OCI-LY3 (cell line): Measurements from ENCODE around the gene SCN1B.
"Not testable (repeated sequence)": the region's sequence is repeated elsewhere in the genome, so short reads cannot be mapped to it uniquely, and the experiment has no call there.

Experiments used
- H2AFZ ChIP-seq: fragments of 200-600, 300-600 bp; shearing (Covaris generic); 2 replicates; pipeline ENCODE4 v1.6.0; 2014; ENCODE audit warnings: antibody characterized with exemption, low read depth, low read length
- H3K27ac ChIP-seq: fragments of 200-600, 300-600 bp; sonication (generic); 2 replicates; pipeline ENCODE4 v1.5.1; 2014; ENCODE audit warnings: mild to moderate bottlenecking, low read length, moderate library complexity, mixed read lengths
- H3K27me3 ChIP-seq: fragments of 200-600, 300-600 bp; sonication (generic); 2 replicates; pipeline ENCODE4 v1.6.1; 2014; ENCODE audit warnings: low read depth, low read length, mixed read lengths
- H3K36me3 ChIP-seq: fragments of 200-600, 300-600 bp; sonication (generic); replicated peaks from 2 replicates; pipeline ENCODE3; 2014; ENCODE audit warnings: low read depth, low read length, mixed read lengths
- H3K4me1 ChIP-seq: fragments of 300-600, 200-600 bp; sonication (generic); 2 replicates; pipeline ENCODE4 v1.6.1; 2014; ENCODE audit warnings: low read length, mixed read lengths
- H3K4me2 ChIP-seq: fragments of 200-600, 300-600 bp; sonication (generic); 2 replicates; pipeline ENCODE4 v1.6.1; 2014; ENCODE audit warnings: low read length, mixed read lengths
- H3K4me3 ChIP-seq: fragments of 300-600, 200-600 bp; sonication (generic); 2 replicates; pipeline ENCODE4 v1.5.1; 2014; ENCODE audit warnings: antibody characterized with exemption, mild to moderate bottlenecking, low read length, moderate library complexity
- H3K79me2 ChIP-seq: fragments of 300-600, 200-600 bp; shearing (Covaris generic); 2 replicates; pipeline ENCODE4 v1.6.1; 2014; ENCODE audit warnings: mild to moderate bottlenecking, low read length, mixed read lengths
- H3K9ac ChIP-seq: fragments of 300-600, 200-600 bp; shearing (Covaris generic); 2 replicates; pipeline ENCODE4 v1.6.0; 2014; ENCODE audit warnings: mild to moderate bottlenecking, low read length, moderate library complexity
- H3K9me3 ChIP-seq: fragments of 200-600, 300-600 bp; shearing (Covaris generic); 2 replicates; pipeline ENCODE4 v1.6.1; 2014; ENCODE audit warnings: low read length, mixed read lengths; ENCODE audit not compliant: insufficient read depth
- H4K20me1 ChIP-seq: fragments of 200-600, 300-600 bp; sonication (generic); 2 replicates; pipeline ENCODE4 v1.6.1; 2016; ENCODE audit warnings: low read length, mixed read lengths; ENCODE audit not compliant: insufficient read depth
- CTCF ChIP-seq: fragments of 200-600, 300-600 bp; sonication (generic); IDR thresholded peaks from 2 replicates; pipeline ENCODE4 v1.5.1; 2014; ENCODE audit warnings: antibody characterized with exemption, low read length, low read depth
- EZH2phosphoT487 ChIP-seq: fragments of 200-600 bp; shearing (Covaris generic); IDR thresholded peaks from 2 replicates; pipeline ENCODE4 v1.6.1; 2018; ENCODE audit warnings: antibody characterized with exemption, mixed run types, low read depth

The SCN1B gene

DNA sequence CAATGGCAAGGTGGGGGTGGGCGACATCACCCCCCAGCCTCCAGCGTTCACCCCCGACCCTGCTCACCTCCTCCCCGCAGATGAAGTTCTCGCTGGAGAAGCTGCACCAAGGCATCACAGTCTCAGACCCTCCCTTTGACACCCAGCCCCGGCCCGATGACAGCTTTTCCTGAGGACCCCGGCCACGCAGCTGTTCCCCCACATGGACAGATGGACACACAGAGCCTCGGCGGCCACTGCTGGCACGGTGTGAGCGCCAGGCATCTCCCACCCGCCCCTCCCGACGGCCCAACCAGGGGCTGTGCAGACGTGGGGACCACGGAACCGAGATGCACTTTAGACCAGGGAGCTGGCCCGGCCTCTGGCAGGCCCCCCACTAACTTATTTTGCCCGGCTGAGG is 4.3 kb upstream of the SCN1B start:
- Histone ChIP-seq H2AFZ (no peak overlapping the region), H3K9me3 (no peaks in the 10 kb centered on the region), H3K27ac (no peak overlapping the region), H3K79me2 (no peaks in the 10 kb centered on the region), H3K4me3 (no peak overlapping the region), H3K9ac (no peak overlapping the region), H3K4me2 (no peak overlapping the region), H4K20me1 (peaks cover 12% of the 10 kb centered on the region), H3K36me3 (peaks cover 47% of the 10 kb centered on the region), H3K27me3 (no peaks in the 10 kb centered on the region), H3K4me1 (no peaks in the 10 kb centered on the region)
- TF ChIP-seq EZH2phosphoT487 (no peak), CTCF (no peak)

DNA sequence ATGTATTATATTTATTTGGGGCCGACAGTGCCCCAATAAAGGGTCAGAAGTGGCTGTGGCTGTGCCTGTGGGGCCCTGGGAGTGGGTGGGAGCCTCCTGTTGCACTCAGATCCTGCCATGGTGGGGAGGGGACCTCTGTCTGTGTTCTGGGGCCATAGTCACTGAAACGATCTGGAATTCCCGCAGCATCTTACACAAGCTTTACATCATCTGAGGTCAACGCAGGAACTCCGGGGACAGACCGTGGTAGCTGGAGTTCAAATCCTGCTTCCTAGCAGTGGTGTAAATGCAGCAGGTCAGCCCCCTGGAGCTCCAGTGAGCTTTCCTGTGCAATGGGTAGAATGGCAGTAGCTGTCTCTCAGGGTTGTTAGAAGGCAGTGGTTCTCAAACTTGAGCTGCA is 3.9 kb upstream of the SCN1B start:
- H4K20me1 ChIP-seq = peaks cover 12% of the 10 kb centered on the region; the same call in 1 of the 2 replicates

DNA sequence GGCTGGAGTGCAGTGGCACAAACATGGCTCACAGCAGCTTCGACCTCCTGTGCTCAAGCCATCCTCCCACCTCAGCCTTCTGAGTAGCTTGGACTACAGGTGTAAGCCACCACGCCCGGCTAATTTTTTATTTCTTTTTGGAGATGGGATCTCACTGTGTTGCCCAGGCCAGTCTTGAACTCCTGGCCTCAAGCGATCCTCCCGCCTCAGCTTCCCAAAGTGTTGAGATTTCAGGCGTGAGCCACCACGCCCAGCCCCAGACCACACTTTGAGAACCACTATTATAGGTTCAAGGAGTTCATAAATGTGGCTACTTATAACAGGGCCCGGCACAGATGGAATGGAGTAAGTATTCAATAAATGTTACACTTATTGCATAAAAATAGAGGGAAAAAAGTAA is 3.3 kb upstream of the SCN1B start:
- Histone ChIP-seq H3K4me2 (no peak overlapping the region), H2AFZ (no peak overlapping the region), H3K79me2 (no peaks in the 10 kb centered on the region), H3K9ac (no peak overlapping the region), H3K27ac (no peak overlapping the region), H3K4me3 (no peak overlapping the region), H3K36me3 (peaks cover 40% of the 10 kb centered on the region), H3K9me3 (no peaks in the 10 kb centered on the region), H3K4me1 (no peaks in the 10 kb centered on the region), H3K27me3 (0 out of 2 replicates have a peak, but pooled peaks cover 5% of the 10 kb centered on the region), H4K20me1 (peaks cover 12% of the 10 kb centered on the region; the same call in 1 of the 2 replicates)
- TF ChIP-seq EZH2phosphoT487 = no peak
- no peak for TF ChIP-seq CTCF

More for the DNA sequence above, 3.9 kb upstream of the SCN1B start:
- TF ChIP-seq CTCF (no peak), EZH2phosphoT487 (no peak)
- Histone ChIP-seq H3K27me3 (0 out of 2 replicates have a peak, but pooled peaks cover 3% of the 10 kb centered on the region), H3K9me3 (no peaks in the 10 kb centered on the region), H3K4me2 (no peak overlapping the region), H3K4me1 (no peaks in the 10 kb centered on the region), H3K79me2 (no peaks in the 10 kb centered on the region), H3K36me3 (peaks cover 45% of the 10 kb centered on the region), H3K27ac (no peak overlapping the region), H3K4me3 (no peak overlapping the region), H3K9ac (no peak overlapping the region), H2AFZ (no peak overlapping the region)

DNA sequence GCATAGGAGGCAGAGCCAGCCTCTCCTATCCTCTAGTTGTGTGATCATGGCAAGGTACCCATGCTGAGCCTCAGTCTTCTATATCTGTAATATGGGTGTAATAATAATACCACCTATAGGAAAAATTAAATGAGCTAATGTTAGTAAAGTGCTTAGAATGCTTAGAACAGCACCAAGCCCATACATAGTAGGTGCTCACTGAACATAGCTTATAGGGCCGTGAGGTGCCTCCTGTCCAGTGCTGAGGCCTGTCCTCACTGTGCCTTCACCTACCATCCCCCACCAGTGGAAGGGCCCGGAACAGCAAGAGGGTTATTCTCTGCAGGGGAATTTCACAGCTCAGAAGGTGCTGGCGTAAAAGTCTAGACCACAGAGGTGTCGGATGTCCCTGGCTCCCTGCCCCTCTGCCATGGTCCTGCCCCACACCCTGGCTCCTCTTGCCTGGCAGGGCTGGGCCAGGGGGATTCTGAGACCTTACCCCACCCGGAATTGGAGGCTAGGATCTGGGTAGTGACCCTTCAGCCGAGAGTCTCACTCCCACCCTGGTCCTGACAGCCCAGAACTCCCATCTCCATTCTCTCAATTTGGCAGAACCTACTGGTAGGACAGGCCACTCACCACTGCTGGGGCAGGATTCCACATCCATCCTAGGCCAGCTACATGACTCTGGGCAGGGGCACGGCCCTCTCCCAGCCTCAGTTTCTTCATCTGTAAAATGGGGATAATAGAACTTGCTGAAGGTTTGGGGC is 2.2 kb upstream of the SCN1B start:
- no peak overlapping the region for H3K4me2 ChIP-seq
- H3K36me3 ChIP-seq = peaks cover 37% of the 10 kb centered on the region
- H4K20me1 ChIP-seq = peaks cover 12% of the 10 kb centered on the region; the same call in 1 of the 2 replicates
- no peaks in the 10 kb centered on the region for H3K4me1 ChIP-seq
- no peak overlapping the region for H3K9ac ChIP-seq
- TF ChIP-seq CTCF (no peak), EZH2phosphoT487 (no peak)
- H3K27ac ChIP-seq = no peak overlapping the region
- H3K79me2 ChIP-seq = no peaks in the 10 kb centered on the region
- no peaks in the 10 kb centered on the region for H3K9me3 ChIP-seq
- 0 out of 2 replicates have a peak, but pooled peaks cover 5% of the 10 kb centered on the region for H3K27me3 ChIP-seq
- no peak overlapping the region for H3K4me3 ChIP-seq
- no peak overlapping the region for H2AFZ ChIP-seq

- H3K27ac ChIP-seq, H3K9ac ChIP-seq, H3K9me3 ChIP-seq, H3K79me2 ChIP-seq, H3K4me3 ChIP-seq, H3K27me3 ChIP-seq, H3K4me2 ChIP-seq, H2AFZ ChIP-seq, H3K4me1 ChIP-seq: not testable (repeated sequence)
- Histone ChIP-seq H4K20me1 (peaks cover 12% of the 10 kb centered on the region; the same call in 1 of the 2 replicates), H3K36me3 (peaks cover 32% of the 10 kb centered on the region)
Measured at GRCh38 chr19:35028600-35028885, 1.7 kb upstream of the SCN1B start.

DNA sequence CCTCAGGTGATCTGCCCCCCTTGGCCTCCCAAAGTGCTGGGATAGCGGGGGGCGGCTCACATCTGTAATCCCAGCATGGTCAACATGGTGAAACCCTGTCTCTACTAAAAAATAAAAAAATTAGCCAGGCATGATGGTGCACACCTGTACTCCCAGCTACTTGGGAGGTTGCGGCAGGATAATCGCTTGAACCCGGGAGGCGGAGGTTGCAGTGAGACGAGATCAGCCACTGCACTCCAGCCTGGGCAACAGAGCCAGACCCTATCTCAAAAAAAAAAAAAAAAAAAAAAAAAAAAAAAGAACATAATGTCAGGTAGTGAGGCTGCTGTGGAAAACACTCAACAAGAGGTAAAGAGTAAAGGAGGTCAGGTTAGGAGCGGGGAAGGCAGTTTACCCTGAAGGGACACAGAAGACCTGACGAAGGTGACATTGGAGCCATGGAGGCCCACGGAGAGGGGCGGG is 964 bp upstream of the SCN1B start:
- not testable (repeated sequence) for H3K79me2 ChIP-seq, H3K9ac ChIP-seq
- H3K36me3 ChIP-seq = peaks cover 24% of the 10 kb centered on the region

More for the DNA sequence above, 964 bp upstream of the SCN1B start:
- peaks cover 12% of the 10 kb centered on the region; the same call in 1 of the 2 replicates for H4K20me1 ChIP-seq
- not testable (repeated sequence) for H3K9me3 ChIP-seq, H3K4me2 ChIP-seq, H2AFZ ChIP-seq, H3K4me1 ChIP-seq, H3K27me3 ChIP-seq, H3K4me3 ChIP-seq, H3K27ac ChIP-seq
